T-helper 1 cell treated with Interleukin-12 subunit alpha and Interleukin-12 subunit beta and Interleukin-4 antibody, amounts not matched to agents 30 ng/mL and 1 ng/mL, for 36 hours (primary cell): Measurements from ENCODE around the gene SERINC5. TPM values are rescaled to one million over a fixed set of nuclear protein-coding genes. Genes with fewer than 3 reads are reported as not detected.
"Not testable (repeated sequence)": the region's sequence is repeated elsewhere in the genome, so short reads cannot be mapped to it uniquely, and the experiment has no call there.

ENCODE experiments used
- intact Hi-C: fragments of 100-400 bp; cut with micrococcal nuclease; formaldehyde crosslinking; loops from one replicate; pipeline ENCODE4 v1.15.1; 2024
- total RNA-seq: library from RNA; stranded (reverse); gene quantifications from 2 replicates; pipeline ENCODE4 v1.2.3, GENCODE V29; 2022

Gene SERINC5
- total RNA-seq, 1 donor from 2014 or later: 53.1 TPM

- intact Hi-C loops: no loop called here
Measured at GRCh38 chr5:80204808-80205614, 50.8 kb downstream of the SERINC5 start.

DNA sequence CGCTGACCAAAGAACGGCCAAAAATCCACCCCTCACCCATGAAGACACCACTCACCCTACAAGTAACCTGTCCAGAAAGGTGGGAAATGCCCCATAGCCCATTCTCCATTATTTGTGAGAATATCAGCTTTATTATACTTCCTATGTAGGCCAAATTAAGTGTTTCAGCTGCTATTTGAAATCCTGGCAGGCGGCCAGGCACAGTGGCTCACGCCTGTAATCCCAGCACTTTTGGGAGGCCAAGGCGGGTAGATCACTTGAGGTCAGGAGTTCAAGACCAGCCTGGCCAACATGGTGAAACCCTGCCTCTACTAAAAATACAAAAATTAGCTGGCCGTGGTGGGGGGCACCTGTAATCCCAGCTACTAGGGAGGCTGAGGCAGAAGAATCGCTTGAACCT lies 54.1 kb downstream of the SERINC5 start:
- intact Hi-C loops: not testable (repeated sequence)

DNA sequence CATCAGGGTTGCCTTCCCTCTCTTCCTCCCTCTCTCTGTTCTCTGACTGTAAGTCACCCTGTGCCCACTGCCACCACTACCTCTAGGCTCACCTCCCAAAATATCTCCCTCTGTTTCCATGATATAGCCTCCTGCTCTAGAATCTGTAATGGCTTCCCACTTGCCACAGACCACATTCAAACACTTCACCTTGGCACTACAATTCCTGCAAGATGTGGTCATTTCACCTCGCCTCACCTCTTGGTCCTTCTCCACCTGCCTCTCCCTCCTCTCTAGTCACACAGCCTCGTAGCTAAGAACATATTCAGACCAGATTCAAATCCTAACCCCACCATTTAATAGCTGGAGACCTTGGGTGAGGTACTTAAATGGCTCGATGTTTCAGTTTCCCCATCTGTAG lies 56.9 kb downstream of the SERINC5 start:
- intact Hi-C loops: no loop called here

GRCh38 chr5:80198399-80198798 lies 57.4 kb downstream of the SERINC5 start:
- intact Hi-C loops: no loop called here

DNA sequence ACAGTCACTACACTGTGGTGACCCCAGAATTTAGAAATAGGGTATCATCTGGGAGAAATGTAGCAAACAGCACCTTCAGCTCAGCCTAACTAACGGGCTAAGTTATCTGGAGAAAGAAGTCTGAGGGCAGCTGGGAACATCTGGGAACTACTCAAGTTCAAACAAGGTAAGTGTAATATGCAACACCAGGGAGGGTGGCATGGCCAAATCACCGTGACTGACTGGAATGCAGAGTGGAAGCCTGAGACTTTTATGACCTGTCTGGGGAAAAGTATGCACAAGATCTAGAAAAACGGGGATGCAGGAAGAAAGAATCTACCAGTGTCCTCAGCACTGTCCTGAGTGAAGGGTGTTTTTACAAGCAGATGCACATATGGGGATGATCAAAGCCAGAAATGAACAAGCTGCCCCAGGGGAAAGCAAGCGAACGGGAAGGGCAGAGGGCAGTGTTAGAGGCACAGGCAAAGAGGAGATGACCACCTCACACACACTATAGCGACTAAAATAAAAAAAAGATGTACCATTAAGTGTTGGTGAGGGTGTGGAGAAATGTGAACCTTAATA lies 59.9 kb downstream of the SERINC5 start:
- intact Hi-C loops: no loop called here

GRCh38 chr5:80194468-80194867 lies 61.4 kb downstream of the SERINC5 start:
- intact Hi-C loops: loop anchor here (1.0 to 5.0 kb wide), 6 partner anchors 8 to 957 kb away; partner anchors contain the start of genes JMY and TENT2

DNA sequence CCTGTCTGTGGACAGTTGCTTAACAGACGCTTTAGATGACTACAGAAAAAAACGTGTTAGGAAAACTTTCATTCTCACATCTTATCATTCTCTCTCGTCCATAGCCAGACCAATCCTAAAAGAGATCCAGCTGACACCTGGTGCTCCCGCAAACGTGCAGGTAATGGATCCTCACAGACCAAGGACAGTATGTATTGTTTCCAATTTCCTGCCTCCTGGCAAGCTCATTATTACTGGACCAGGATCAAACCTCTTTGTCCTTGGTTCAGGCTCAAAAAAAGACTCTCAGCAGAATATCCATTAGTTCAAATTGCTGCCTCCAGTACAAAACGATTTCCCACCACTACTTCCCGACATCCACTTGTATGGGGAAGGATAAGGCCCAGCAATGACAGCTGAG lies 62.4 kb downstream of the SERINC5 start:
- intact Hi-C loops: loop anchor here (2.0 to 5.0 kb wide), 9 partner anchors 17 to 956 kb away; partner anchors contain the start of genes JMY, MTX3 and TENT2

GRCh38 chr5:80192507-80193241 lies 63.2 kb downstream of the SERINC5 start:
- intact Hi-C loops: loop anchor here (1.0 to 5.0 kb wide), 11 partner anchors 11 to 955 kb away; partner anchors contain the start of genes JMY, MTX3 and TENT2

GRCh38 chr5:80191991-80192398 lies 63.9 kb downstream of the SERINC5 start:
- intact Hi-C loops: loop anchor here (1.0 to 5.0 kb wide), 11 partner anchors 11 to 955 kb away; partner anchors contain the start of genes JMY, MTX3 and TENT2

DNA sequence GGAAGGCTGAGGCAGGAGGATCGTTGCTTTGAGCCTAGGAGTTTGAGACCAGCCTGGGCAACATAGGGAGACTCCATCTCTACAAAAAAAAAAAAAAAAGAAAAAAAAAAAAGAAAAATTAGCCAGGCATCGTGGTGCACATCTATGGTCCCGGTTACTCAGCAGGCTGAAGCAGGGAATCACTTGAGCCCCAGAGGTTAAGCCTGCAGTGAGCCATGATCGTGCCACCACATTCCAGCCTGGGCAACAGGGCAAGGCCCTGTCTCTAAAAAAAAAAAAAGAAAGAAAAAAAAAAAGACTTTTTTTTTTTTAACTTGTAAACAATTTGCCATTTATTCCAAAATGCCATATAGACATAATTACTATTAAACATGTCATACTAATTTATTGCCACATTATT lies 64.5 kb downstream of the SERINC5 start:
- intact Hi-C loops: loop anchor here (5.0 kb wide), 5 partner anchors 99 to 954 kb away; partner anchors contain the start of genes JMY and TENT2

- intact Hi-C loops: loop anchor here (5.0 kb wide), 5 partner anchors 99 to 954 kb away; partner anchors contain the start of genes JMY and TENT2
Measured at GRCh38 chr5:80190960-80191359, 64.9 kb downstream of the SERINC5 start.

- intact Hi-C loops: loop anchor here (5.0 to 10.0 kb wide), 6 partner anchors 97 to 1205 kb away; partner anchors contain the start of genes ARSB, JMY and TENT2
Measured at GRCh38 chr5:80189701-80190100, 66.1 kb downstream of the SERINC5 start.

- intact Hi-C loops: loop anchor here (10.0 kb wide), 1 partner anchor 1204 kb away; the partner anchor contains the start of gene ARSB
Measured at GRCh38 chr5:80189201-80189600, 66.6 kb downstream of the SERINC5 start.

DNA sequence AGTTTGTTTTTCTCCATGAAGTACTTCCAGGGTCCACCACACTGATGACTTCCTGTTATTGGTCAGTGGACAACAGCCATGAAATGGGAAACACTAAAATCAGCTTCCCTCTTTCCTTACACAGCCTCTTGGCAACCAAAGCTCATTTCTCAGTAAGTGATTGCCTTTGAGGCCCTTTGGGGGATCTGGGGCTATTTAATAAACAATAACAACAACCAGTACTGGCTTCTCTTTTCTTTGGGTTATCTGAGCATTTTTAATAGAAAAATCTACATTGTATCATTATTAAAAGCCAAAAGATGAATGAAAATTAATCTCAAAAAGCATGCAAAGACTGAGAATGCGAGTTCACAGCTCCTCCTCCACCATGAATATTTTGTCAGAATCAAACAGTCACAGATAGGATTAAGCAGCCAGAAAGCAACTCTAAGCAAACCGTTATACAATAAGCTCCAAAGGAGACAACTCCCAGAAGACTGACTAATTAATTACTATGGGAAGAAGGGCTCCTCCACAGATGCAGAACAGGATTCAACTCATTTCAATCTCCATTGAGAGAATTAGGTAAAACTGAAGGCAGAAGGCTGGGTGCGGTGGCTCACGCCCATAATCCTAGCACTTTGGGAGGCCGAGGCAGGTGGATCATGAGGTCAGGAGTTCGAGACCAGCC lies 68.3 kb downstream of the SERINC5 start:
- intact Hi-C loops: loop anchor here (2.0 to 10.0 kb wide), 2 partner anchors 467 to 1203 kb away; partner anchors contain the start of genes ARSB, DHFR and MSH3

DNA sequence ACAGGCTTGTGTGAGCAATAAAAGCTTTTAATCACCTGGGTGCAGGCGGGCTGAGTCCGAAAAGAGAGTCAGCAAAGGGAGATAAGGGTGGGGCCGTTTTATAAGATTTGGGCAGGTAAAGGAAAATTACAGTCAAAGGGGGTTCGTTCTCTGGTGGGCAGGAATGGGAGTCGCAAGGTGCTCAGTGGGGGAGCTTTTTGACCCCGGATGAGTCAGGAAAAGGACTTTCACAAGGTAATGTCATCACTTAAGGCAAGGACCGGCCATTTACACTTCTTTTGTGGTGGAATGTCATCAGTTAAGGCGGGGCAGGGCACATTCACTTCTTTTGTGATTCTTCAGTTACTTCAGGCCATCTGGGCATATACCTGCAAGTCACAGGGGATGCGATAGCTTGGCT lies 70.3 kb downstream of the SERINC5 start:
- intact Hi-C loops: loop anchor here (10.0 kb wide), 1 partner anchor 1201 kb away; the partner anchor contains the start of gene ARSB

- intact Hi-C loops: loop anchor here (10.0 kb wide), 1 partner anchor 1200 kb away; the partner anchor contains the start of gene ARSB
Measured at GRCh38 chr5:80185095-80185494, 70.8 kb downstream of the SERINC5 start.

GRCh38 chr5:80184235-80185023 lies 71.4 kb downstream of the SERINC5 start:
- intact Hi-C loops: loop anchor here (10.0 kb wide), 1 partner anchor 1200 kb away; the partner anchor contains the start of gene ARSB

- intact Hi-C loops: loop anchor here (1.0 to 10.0 kb wide), 2 partner anchors 47 to 1199 kb away; partner anchors contain the start of gene ARSB
Measured at GRCh38 chr5:80183728-80184234, 72.1 kb downstream of the SERINC5 start.
